ENCODE data around the gene DNM1. TPM values are rescaled to one million over a fixed set of nuclear protein-coding genes. Genes with fewer than 3 reads are reported as not detected.

Gene DNM1
- total RNA-seq, 1 donor from 2014 or later = 34.1 TPM

DNA sequence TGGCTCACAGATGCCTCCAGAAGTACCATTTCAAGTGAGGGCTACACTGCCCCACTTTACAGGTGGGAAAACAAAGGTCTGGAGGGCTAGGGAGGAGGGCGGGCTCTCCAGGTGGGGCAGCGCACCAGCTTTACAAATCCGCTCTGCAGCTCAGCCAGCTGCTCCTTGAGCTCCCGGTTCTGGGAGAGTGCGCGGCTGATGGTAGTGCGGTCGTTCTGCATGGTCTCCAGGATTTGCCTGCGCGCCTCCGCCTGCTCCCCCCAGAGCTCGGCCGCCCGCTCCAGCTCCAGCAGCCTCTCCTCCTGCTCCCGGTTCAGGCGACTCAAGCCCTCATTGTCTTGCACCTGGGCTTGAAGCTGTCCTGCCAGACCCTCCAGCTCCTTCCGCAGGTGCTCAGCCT is 57.2 kb downstream of the DNM1 start:
- Mint-ChIP-seq H3K4me1 (ENCODE audit: low read depth) (no peaks in the 10 kb centered on the region), H3K36me3 (ENCODE audit: insufficient read depth) (peaks cover 26% of the 10 kb centered on the region), H3K27ac (no peak overlapping the region), H3K27me3 (no peaks in the 10 kb centered on the region), H3K9me3 (ENCODE audit: low read depth) (no peaks in the 10 kb centered on the region), H3K4me3 (ENCODE audit: low read depth) (no peak overlapping the region)
- TF ChIP-seq, protein P1, sequence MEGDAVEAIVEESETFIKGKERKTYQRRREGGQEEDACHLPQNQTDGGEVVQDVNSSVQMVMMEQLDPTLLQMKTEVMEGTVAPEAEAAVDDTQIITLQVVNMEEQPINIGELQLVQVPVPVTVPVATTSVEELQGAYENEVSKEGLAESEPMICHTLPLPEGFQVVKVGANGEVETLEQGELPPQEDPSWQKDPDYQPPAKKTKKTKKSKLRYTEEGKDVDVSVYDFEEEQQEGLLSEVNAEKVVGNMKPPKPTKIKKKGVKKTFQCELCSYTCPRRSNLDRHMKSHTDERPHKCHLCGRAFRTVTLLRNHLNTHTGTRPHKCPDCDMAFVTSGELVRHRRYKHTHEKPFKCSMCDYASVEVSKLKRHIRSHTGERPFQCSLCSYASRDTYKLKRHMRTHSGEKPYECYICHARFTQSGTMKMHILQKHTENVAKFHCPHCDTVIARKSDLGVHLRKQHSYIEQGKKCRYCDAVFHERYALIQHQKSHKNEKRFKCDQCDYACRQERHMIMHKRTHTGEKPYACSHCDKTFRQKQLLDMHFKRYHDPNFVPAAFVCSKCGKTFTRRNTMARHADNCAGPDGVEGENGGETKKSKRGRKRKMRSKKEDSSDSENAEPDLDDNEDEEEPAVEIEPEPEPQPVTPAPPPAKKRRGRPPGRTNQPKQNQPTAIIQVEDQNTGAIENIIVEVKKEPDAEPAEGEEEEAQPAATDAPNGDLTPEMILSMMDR (IDR thresholded peaks at IDR 0.05; ENCODE audit: unreplicated experiment) = no peak
- no peak for DNase-seq (ENCODE audit: low spot score, unreplicated experiment)

DNA sequence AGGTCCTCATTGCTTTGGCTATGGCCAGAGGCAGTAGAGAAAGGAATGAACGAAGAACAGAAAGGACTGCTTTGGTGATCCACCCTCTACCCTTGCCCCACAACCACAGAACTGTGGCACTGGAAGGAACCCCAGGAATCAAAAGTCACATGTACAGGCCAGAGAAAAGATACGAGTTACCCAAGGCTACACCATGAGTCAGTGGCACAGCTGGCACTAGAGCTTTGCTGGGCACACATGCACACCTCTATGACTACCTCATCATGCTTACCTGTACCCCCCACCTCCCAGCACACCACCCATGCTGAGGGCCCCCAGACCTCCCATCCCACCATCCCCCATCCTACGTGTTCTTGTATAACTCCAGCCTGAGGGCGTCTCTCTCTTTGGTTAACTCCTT is 59.5 kb downstream of the DNM1 start:
- peaks cover 12% of the 10 kb centered on the region for H3K4me1 Mint-ChIP-seq (ENCODE audit: low read depth)
- H3K27ac Mint-ChIP-seq = no peak overlapping the region
- peaks cover 24% of the 10 kb centered on the region for H3K36me3 Mint-ChIP-seq (ENCODE audit: insufficient read depth)
- H3K27me3 Mint-ChIP-seq = no peaks in the 10 kb centered on the region
- DNase-seq (ENCODE audit: low spot score, unreplicated experiment) = no peak
- no peaks in the 10 kb centered on the region for H3K9me3 Mint-ChIP-seq (ENCODE audit: low read depth)
- TF ChIP-seq, protein P1 (IDR thresholded peaks at IDR 0.05; ENCODE audit: unreplicated experiment) = no peak
- H3K4me3 Mint-ChIP-seq (ENCODE audit: low read depth) = no peak overlapping the region

DNA sequence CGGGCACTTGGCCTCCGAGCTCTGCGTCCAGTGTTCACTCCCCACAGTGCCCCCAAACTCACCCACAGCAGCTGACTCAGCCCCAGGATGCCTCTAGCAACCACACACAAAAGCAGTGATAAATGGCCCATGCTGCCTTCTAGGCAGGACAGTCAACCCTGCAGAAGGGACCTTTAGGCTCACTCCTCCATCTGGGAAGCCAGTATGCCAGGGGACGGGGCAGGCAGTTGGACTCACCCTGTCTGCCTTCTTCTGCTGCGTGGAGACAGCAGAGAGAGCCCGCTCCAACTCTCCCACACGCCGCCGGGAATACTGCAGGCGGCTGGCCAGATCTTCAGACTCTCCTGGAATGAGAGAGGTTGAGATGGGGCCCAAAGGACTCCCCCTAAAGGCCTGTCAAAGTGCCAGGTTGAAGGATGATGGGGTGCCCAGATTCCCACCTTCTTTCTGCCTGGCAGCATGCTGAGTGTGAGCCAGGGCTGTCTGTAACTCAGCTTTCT is 62.2 kb downstream of the DNM1 start:
- H3K27ac Mint-ChIP-seq = no peak overlapping the region
- H3K27me3 Mint-ChIP-seq = no peaks in the 10 kb centered on the region
- peaks cover 23% of the 10 kb centered on the region for H3K36me3 Mint-ChIP-seq (ENCODE audit: insufficient read depth)
- no peak overlapping the region for H3K4me3 Mint-ChIP-seq (ENCODE audit: low read depth)
- H3K9me3 Mint-ChIP-seq (ENCODE audit: low read depth) = no peaks in the 10 kb centered on the region
- H3K4me1 Mint-ChIP-seq (ENCODE audit: low read depth) = peaks cover 13% of the 10 kb centered on the region
- DNase-seq (ENCODE audit: low spot score, unreplicated experiment) = no peak
- TF ChIP-seq, protein P1 (IDR thresholded peaks at IDR 0.05; ENCODE audit: unreplicated experiment) = no peak

DNA sequence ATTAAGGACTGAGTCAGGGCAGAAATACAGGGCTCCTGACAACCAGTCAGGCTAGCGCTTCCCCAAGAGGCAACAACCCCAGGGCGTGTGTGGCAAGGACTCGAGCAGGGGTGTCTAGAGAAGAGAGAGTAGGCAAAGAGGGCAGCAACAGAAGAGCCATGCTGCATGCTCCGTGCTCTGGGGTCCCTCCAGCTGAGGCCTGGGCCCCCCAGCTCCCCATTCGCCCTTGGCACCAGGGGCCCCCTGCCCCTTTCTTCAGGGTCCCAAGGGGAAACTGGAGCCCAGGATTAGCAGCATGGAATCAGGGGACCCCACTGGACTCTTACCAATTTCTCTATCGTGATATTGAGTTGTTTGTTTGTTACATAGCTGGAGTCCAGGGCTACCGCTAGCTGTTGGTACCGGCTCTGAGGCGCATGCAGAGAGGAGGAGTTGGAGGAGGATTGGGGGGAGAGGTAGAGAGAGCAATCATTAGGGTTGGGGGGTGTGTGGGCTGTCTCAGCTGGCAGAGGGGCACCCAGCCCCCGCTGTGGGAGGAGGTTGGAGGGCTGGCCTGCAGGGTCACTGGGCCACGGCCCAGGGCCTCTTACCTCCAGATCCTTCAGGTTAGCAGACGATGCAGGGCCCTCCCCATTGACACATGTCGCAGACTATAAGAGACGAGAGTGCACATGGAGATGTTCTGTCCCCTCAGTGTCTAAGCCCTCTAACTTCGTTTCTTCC is 63.9 kb downstream of the DNM1 start:
- no peak for DNase-seq (ENCODE audit: low spot score, unreplicated experiment)
- Mint-ChIP-seq H3K36me3 (ENCODE audit: insufficient read depth) (peaks cover 18% of the 10 kb centered on the region), H3K9me3 (ENCODE audit: low read depth) (no peaks in the 10 kb centered on the region), H3K27me3 (no peaks in the 10 kb centered on the region), H3K4me3 (ENCODE audit: low read depth) (no peak overlapping the region), H3K4me1 (ENCODE audit: low read depth) (peaks cover 13% of the 10 kb centered on the region), H3K27ac (peak overlapping the region; percentile 82)
- TF ChIP-seq, protein P1 (IDR thresholded peaks at IDR 0.05; ENCODE audit: unreplicated experiment) = no peak

DNA sequence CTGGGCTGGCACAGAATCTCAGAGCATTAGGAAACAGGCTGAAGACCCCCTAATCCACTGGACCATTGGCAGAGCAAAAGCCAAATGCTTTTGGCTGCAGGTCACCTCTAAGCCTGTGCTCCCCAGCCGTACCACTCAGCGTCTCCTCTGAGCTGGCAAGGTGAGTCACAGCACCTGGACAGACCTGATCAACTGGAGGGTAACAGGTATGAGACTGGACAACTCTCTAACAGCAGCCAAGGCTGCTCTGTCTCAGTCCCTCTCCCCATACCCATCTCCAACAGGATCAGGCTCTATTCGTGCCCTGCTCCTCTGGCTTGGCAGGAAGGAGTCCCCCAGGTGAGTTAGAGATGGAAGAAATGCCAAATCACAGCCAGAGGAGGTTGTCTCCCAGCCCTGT is 67.9 kb downstream of the DNM1 start:
- Mint-ChIP-seq H3K4me3 (ENCODE audit: low read depth) (no peak overlapping the region), H3K4me1 (ENCODE audit: low read depth) (peaks cover 17% of the 10 kb centered on the region), H3K27ac (no peak overlapping the region), H3K9me3 (ENCODE audit: low read depth) (no peaks in the 10 kb centered on the region), H3K36me3 (ENCODE audit: insufficient read depth) (peaks cover 6% of the 10 kb centered on the region), H3K27me3 (no peaks in the 10 kb centered on the region)
- TF ChIP-seq, protein P1 (IDR thresholded peaks at IDR 0.05; ENCODE audit: unreplicated experiment) = no peak
- DNase-seq (ENCODE audit: low spot score, unreplicated experiment) = no peak

Measured in progenitor cell of endocrine pancreas (in vitro differentiated cells).